Lower leg skin (tissue), 3 donors: ENCODE data around the gene RB1.

Experiments
- POLR2A ChIP-seq, 2 donors: fragments of 450-650 bp; IDR thresholded peaks; one replicate each; pipeline ENCODE4 v1.6.1; 2016 to 2017; ENCODE audit warnings: antibody characterized with exemption in 2 of 2, mild to moderate bottlenecking in 1 of 2, moderate library complexity in 1 of 2
- TF ChIP-seq, protein P1 (sequence below), 3 donors: fragments of 450-650 bp; IDR thresholded peaks; one replicate each; pipeline ENCODE4 v1.5.1; 2016; ENCODE audit warnings: antibody characterized with exemption in 3 of 3, mild to moderate bottlenecking in 3 of 3, moderate library complexity in 2 of 3

GRCh38 chr13:48263196-48263595, 40.4 kb upstream of the RB1 start:
- TF ChIP-seq, protein P1, sequence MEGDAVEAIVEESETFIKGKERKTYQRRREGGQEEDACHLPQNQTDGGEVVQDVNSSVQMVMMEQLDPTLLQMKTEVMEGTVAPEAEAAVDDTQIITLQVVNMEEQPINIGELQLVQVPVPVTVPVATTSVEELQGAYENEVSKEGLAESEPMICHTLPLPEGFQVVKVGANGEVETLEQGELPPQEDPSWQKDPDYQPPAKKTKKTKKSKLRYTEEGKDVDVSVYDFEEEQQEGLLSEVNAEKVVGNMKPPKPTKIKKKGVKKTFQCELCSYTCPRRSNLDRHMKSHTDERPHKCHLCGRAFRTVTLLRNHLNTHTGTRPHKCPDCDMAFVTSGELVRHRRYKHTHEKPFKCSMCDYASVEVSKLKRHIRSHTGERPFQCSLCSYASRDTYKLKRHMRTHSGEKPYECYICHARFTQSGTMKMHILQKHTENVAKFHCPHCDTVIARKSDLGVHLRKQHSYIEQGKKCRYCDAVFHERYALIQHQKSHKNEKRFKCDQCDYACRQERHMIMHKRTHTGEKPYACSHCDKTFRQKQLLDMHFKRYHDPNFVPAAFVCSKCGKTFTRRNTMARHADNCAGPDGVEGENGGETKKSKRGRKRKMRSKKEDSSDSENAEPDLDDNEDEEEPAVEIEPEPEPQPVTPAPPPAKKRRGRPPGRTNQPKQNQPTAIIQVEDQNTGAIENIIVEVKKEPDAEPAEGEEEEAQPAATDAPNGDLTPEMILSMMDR (IDR thresholded peaks at IDR 0.05), result no peak
- TF ChIP-seq POLR2A (IDR thresholded peaks at IDR 0.05), result no peak
